Right lobe of liver (tissue), 4 donors: Measurements from ENCODE around the gene ZNF827.

Experiments used
- CTCF ChIP-seq, 4 donors: fragments of 200-600 bp in 3 of 4; fragments of 450-650 bp in 1 of 4; IDR thresholded peaks; one replicate each; pipeline versions ENCODE4 v1.5.1 to v1.8.0; 2016 to 2022; ENCODE audit warnings: antibody characterized with exemption in 4 of 4, mild to moderate bottlenecking in 2 of 4
- POLR2A ChIP-seq: fragments of 450-650 bp; IDR thresholded peaks from one replicate; pipeline ENCODE4 v1.6.1; 2017; ENCODE audit warnings: antibody characterized with exemption, mild to moderate bottlenecking
- donor health status: DM: no; HTN: no; CAD: no.
- donor health status: DM: no; HTN: no; CAD: no.
- donor health status: DM: no; HTN: yes; CAD: no.

GRCh38 chr4:145960012-145960411, 21.4 kb upstream of the ZNF827 start:
- no peak for TF ChIP-seq CTCF (IDR thresholded peaks at IDR 0.05)
- no peak for TF ChIP-seq POLR2A
